NOMO-1 treated with dmso at 0.1 percent for 144 hours (cell line): ENCODE measurements around the gene TFAP2A.

Experiments
- DNase-seq: peaks from one replicate; lab custom pipeline; 2025; ENCODE audit not compliant: unreplicated experiment; lab: John Stamatoyannopoulos, UW

Gene TFAP2A

GRCh38 chr6:10384091-10384609, 30.7 kb downstream of the TFAP2A start:
- no peak for DNase-seq

GRCh38 chr6:10383331-10384090, 31.4 kb downstream of the TFAP2A start:
- DNase-seq = no peak

GRCh38 chr6:10382728-10383330, 32.0 kb downstream of the TFAP2A start:
- no peak for DNase-seq

- no peak for DNase-seq
Observed at GRCh38 chr6:10382322-10382721, 32.6 kb downstream of the TFAP2A start.

GRCh38 chr6:10381830-10382208, 33.1 kb downstream of the TFAP2A start:
- DNase-seq = no peak

- no peak for DNase-seq
Observed at GRCh38 chr6:10381133-10381829, 33.6 kb downstream of the TFAP2A start.

- DNase-seq = no peak
Observed at GRCh38 chr6:10375391-10375969, 39.4 kb downstream of the TFAP2A start.

GRCh38 chr6:10373642-10374359, 41.1 kb downstream of the TFAP2A start:
- no peak for DNase-seq

GRCh38 chr6:10369896-10370295, 45.0 kb downstream of the TFAP2A start:
- DNase-seq = no peak

GRCh38 chr6:10368861-10369260, 46.0 kb downstream of the TFAP2A start:
- no peak for DNase-seq

GRCh38 chr6:10363911-10364310, 51.0 kb downstream of the TFAP2A start:
- DNase-seq = no peak

- DNase-seq = no peak
Observed at GRCh38 chr6:10362300-10362699, 52.6 kb downstream of the TFAP2A start.

- no peak for DNase-seq
Observed at GRCh38 chr6:10361428-10361827, 53.4 kb downstream of the TFAP2A start.

- no peak for DNase-seq
Observed at GRCh38 chr6:10359581-10359980, 55.3 kb downstream of the TFAP2A start.

- no peak for DNase-seq
Observed at GRCh38 chr6:10355115-10355702, 59.7 kb downstream of the TFAP2A start.

GRCh38 chr6:10351791-10352190, 63.1 kb downstream of the TFAP2A start:
- no peak for DNase-seq

- DNase-seq = no peak
Observed at GRCh38 chr6:10350720-10351119, 64.2 kb downstream of the TFAP2A start.

- no peak for DNase-seq
Observed at GRCh38 chr6:10347561-10348327, 67.1 kb downstream of the TFAP2A start.
